Activated CD8-positive, alpha-beta T cell treated with anti-CD3 and anti-CD28 coated beads, Interleukin-2, amount 10 ng/mL, durations not matched to agents 7 days and 5 days (primary cell): ENCODE measurements around the gene ANGPTL8. TPM values are rescaled to one million over a fixed set of nuclear protein-coding genes. Genes with fewer than 3 reads are reported as not detected.

Experiments
- ATAC-seq: fragments of 150-1000 bp; cut with Tn5 transposase; one replicate; pipeline ENCODE4 v1.10.0; 2021; ENCODE audit warnings: moderate library complexity
- CTCF ChIA-PET: fragments of 350-600 bp; sonication (Branson Sonifier 250); formaldehyde crosslinking; loops from one replicate; lab custom pipeline; 2021; ENCODE audit warnings: antibody characterized with exemption; lab: Charles Lee
- POLR2A ChIA-PET: fragments of 350-600 bp; sonication (Branson Sonifier 250); formaldehyde crosslinking; loops from one replicate; lab custom pipeline; 2021; ENCODE audit warnings: antibody characterized with exemption; lab: Charles Lee
- DNase-seq: peaks from one replicate; pipeline ENCODE4 v3.0.0-alpha.2; 2020
- H3K27ac Mint-ChIP-seq: one replicate; pipeline ENCODE4 v1.8.0; 2021; ENCODE audit warnings: mild to moderate bottlenecking, mixed read lengths
- H3K27me3 Mint-ChIP-seq: one replicate; pipeline ENCODE4 v1.8.0; 2021; ENCODE audit warnings: low read depth, mixed read lengths
- H3K36me3 Mint-ChIP-seq: one replicate; pipeline ENCODE4 v1.8.0; 2021; ENCODE audit warnings: low read depth, mixed read lengths
- H3K4me1 Mint-ChIP-seq: one replicate; pipeline ENCODE4 v1.8.0; 2021; ENCODE audit warnings: low read depth, mixed read lengths
- H3K4me3 Mint-ChIP-seq: one replicate; pipeline ENCODE4 v1.8.0; 2021; ENCODE audit warnings: mild to moderate bottlenecking, mixed read lengths
- H3K9me3 Mint-ChIP-seq: one replicate; pipeline ENCODE4 v1.8.0; 2022; ENCODE audit warnings: mixed read lengths; ENCODE audit not compliant: insufficient read depth
- total RNA-seq, 2 experiments: library from RNA; stranded (reverse); gene quantifications; one replicate each; pipeline ENCODE4 v1.2.3, GENCODE V29; 2021

ANGPTL8 gene
- total RNA-seq, 2 experiments from 2014 or later: not detected

- ATAC-seq (no peak), DNase-seq (no peak)
- Mint-ChIP-seq H3K36me3 (no peaks in the 10 kb centered on the region), H3K4me3 (no peak overlapping the region), H3K27ac (no peak overlapping the region), H3K4me1 (no peaks in the 10 kb centered on the region), H3K27me3 (no peaks in the 10 kb centered on the region), H3K9me3 (no peaks in the 10 kb centered on the region)
- POLR2A ChIA-PET: no interaction called here
- CTCF ChIA-PET: no interaction called here
These were observed 12.7 kb upstream of the ANGPTL8 start for GRCh38 chr19:11226716-11227166.

GRCh38 chr19:11227195-11227886 is 12.1 kb upstream of the ANGPTL8 start:
- Mint-ChIP-seq H3K27ac (no peak overlapping the region), H3K4me3 (no peak overlapping the region), H3K36me3 (no peaks in the 10 kb centered on the region), H3K4me1 (no peaks in the 10 kb centered on the region), H3K27me3 (no peaks in the 10 kb centered on the region), H3K9me3 (no peaks in the 10 kb centered on the region)
- CTCF ChIA-PET: no interaction called here
- DNase-seq (peak; percentile 30), ATAC-seq (peak; percentile 57)
- POLR2A ChIA-PET: no interaction called here

- DNase-seq (no peak), ATAC-seq (no peak)
- Mint-ChIP-seq H3K27me3 (no peaks in the 10 kb centered on the region), H3K4me3 (no peak overlapping the region), H3K4me1 (peaks cover 4% of the 10 kb centered on the region), H3K36me3 (no peaks in the 10 kb centered on the region), H3K9me3 (no peaks in the 10 kb centered on the region), H3K27ac (no peak overlapping the region)
- ChIA-PET POLR2A (no interaction called here), CTCF (interaction anchor here (1.1 kb wide), 1 partner anchor 105 kb away, joined by 3 read pairs; no protein-coding TSS in a partner anchor)
These were observed 8.6 kb upstream of the ANGPTL8 start for GRCh38 chr19:11230621-11231386.

GRCh38 chr19:11232555-11232954 is 6.9 kb upstream of the ANGPTL8 start:
- ATAC-seq: no peak
- no peak overlapping the region for H3K27ac Mint-ChIP-seq
- H3K27me3 Mint-ChIP-seq: no peaks in the 10 kb centered on the region
- H3K4me3 Mint-ChIP-seq: no peak overlapping the region
- no peaks in the 10 kb centered on the region for H3K36me3 Mint-ChIP-seq
- no peaks in the 10 kb centered on the region for H3K9me3 Mint-ChIP-seq
- peaks cover 4% of the 10 kb centered on the region for H3K4me1 Mint-ChIP-seq
- no peak for DNase-seq
- CTCF ChIA-PET: no interaction called here
- POLR2A ChIA-PET: no interaction called here

- H3K4me1 Mint-ChIP-seq: peaks cover 4% of the 10 kb centered on the region
- no peak overlapping the region for H3K4me3 Mint-ChIP-seq
- ChIA-PET CTCF (no interaction called here), POLR2A (no interaction called here)
- H3K9me3 Mint-ChIP-seq: no peaks in the 10 kb centered on the region
- no peaks in the 10 kb centered on the region for H3K36me3 Mint-ChIP-seq
- no peak for ATAC-seq
- no peak overlapping the region for H3K27ac Mint-ChIP-seq
- no peaks in the 10 kb centered on the region for H3K27me3 Mint-ChIP-seq
- DNase-seq: no peak
These were observed 6.3 kb upstream of the ANGPTL8 start for GRCh38 chr19:11233073-11233472.

- H3K36me3 Mint-ChIP-seq: no peaks in the 10 kb centered on the region
- H3K27me3 Mint-ChIP-seq: no peaks in the 10 kb centered on the region
- H3K9me3 Mint-ChIP-seq: peaks cover 5% of the 10 kb centered on the region
- no peak for ATAC-seq
- ChIA-PET CTCF (no interaction called here), POLR2A (no interaction called here)
- peaks cover 4% of the 10 kb centered on the region for H3K4me1 Mint-ChIP-seq
- no peak overlapping the region for H3K27ac Mint-ChIP-seq
- no peak overlapping the region for H3K4me3 Mint-ChIP-seq
- DNase-seq: no peak
These were observed 4.8 kb upstream of the ANGPTL8 start for GRCh38 chr19:11234486-11235075.

- DNase-seq: no peak
- POLR2A ChIA-PET: no interaction called here
These were observed 2.8 kb upstream of the ANGPTL8 start for GRCh38 chr19:11236324-11237301.

GRCh38 chr19:11237321-11237720 is 2.1 kb upstream of the ANGPTL8 start:
- DNase-seq (no peak), ATAC-seq (no peak)
- Mint-ChIP-seq H3K36me3 (no peaks in the 10 kb centered on the region), H3K9me3 (peaks cover 5% of the 10 kb centered on the region), H3K4me3 (no peak overlapping the region), H3K27ac (no peak overlapping the region), H3K27me3 (no peaks in the 10 kb centered on the region), H3K4me1 (peaks cover 4% of the 10 kb centered on the region)
- ChIA-PET POLR2A (no interaction called here), CTCF (no interaction called here)

More at GRCh38 chr19:11236324-11237301, 2.8 kb upstream of the ANGPTL8 start:
- CTCF ChIA-PET: no interaction called here
- peaks cover 4% of the 10 kb centered on the region for H3K4me1 Mint-ChIP-seq
- H3K27ac Mint-ChIP-seq: peak overlapping the region; percentile 25
- no peak overlapping the region for H3K4me3 Mint-ChIP-seq
- H3K27me3 Mint-ChIP-seq: no peaks in the 10 kb centered on the region
- H3K36me3 Mint-ChIP-seq: no peaks in the 10 kb centered on the region
- H3K9me3 Mint-ChIP-seq: peaks cover 5% of the 10 kb centered on the region
- no peak for ATAC-seq

- H3K27me3 Mint-ChIP-seq: peaks cover 3% of the 10 kb centered on the region
- H3K36me3 Mint-ChIP-seq: no peaks in the 10 kb centered on the region
- peaks cover under 1% of the 10 kb centered on the region for H3K4me1 Mint-ChIP-seq
- ChIA-PET CTCF (no interaction called here), POLR2A (no interaction called here)
- peaks cover 5% of the 10 kb centered on the region for H3K9me3 Mint-ChIP-seq
- ATAC-seq: no peak
- no peak overlapping the region for H3K27ac Mint-ChIP-seq
- no peak for DNase-seq
- H3K4me3 Mint-ChIP-seq: no peak overlapping the region
These were observed 1.4 kb upstream of the ANGPTL8 start for GRCh38 chr19:11238041-11238440.

- Mint-ChIP-seq H3K27me3 (peaks cover 7% of the 10 kb centered on the region), H3K27ac (no peak overlapping the region), H3K36me3 (no peaks in the 10 kb centered on the region), H3K4me3 (no peak overlapping the region), H3K9me3 (peaks cover 5% of the 10 kb centered on the region), H3K4me1 (peaks cover 5% of the 10 kb centered on the region)
- ATAC-seq (no peak), DNase-seq (no peak)
- CTCF ChIA-PET: no interaction called here
- POLR2A ChIA-PET: no interaction called here
These were observed 540 bp upstream of the ANGPTL8 start for GRCh38 chr19:11238781-11239376.

GRCh38 chr19:11240008-11240444 is 607 bp downstream of the ANGPTL8 start:
- Mint-ChIP-seq H3K4me3 (no peak overlapping the region), H3K27ac (no peak overlapping the region), H3K9me3 (peaks cover 5% of the 10 kb centered on the region), H3K27me3 (peaks cover 8% of the 10 kb centered on the region), H3K4me1 (peaks cover 5% of the 10 kb centered on the region), H3K36me3 (no peaks in the 10 kb centered on the region)
- DNase-seq (no peak), ATAC-seq (no peak)
- ChIA-PET CTCF (no interaction called here), POLR2A (no interaction called here)
